HG03469 (cell line): Measurements from ENCODE around the gene TNFRSF14.

Experiments
- ATAC-seq: cut with Tn5 transposase; IDR thresholded peaks from one replicate; pipeline ENCODE4 v1.9.1; 2021; ENCODE audit warnings: mild to moderate bottlenecking, moderate library complexity, moderate number of reproducible peaks; ENCODE audit not compliant: unreplicated experiment

Gene TNFRSF14

GRCh38 chr1:2523191-2523890 lies 32.8 kb upstream of the TNFRSF14 start:
- no peak for ATAC-seq

GRCh38 chr1:2523891-2524609 lies 32.1 kb upstream of the TNFRSF14 start:
- ATAC-seq: no peak

- ATAC-seq: no peak
Measured at GRCh38 chr1:2525572-2525919, 30.6 kb upstream of the TNFRSF14 start.

DNA sequence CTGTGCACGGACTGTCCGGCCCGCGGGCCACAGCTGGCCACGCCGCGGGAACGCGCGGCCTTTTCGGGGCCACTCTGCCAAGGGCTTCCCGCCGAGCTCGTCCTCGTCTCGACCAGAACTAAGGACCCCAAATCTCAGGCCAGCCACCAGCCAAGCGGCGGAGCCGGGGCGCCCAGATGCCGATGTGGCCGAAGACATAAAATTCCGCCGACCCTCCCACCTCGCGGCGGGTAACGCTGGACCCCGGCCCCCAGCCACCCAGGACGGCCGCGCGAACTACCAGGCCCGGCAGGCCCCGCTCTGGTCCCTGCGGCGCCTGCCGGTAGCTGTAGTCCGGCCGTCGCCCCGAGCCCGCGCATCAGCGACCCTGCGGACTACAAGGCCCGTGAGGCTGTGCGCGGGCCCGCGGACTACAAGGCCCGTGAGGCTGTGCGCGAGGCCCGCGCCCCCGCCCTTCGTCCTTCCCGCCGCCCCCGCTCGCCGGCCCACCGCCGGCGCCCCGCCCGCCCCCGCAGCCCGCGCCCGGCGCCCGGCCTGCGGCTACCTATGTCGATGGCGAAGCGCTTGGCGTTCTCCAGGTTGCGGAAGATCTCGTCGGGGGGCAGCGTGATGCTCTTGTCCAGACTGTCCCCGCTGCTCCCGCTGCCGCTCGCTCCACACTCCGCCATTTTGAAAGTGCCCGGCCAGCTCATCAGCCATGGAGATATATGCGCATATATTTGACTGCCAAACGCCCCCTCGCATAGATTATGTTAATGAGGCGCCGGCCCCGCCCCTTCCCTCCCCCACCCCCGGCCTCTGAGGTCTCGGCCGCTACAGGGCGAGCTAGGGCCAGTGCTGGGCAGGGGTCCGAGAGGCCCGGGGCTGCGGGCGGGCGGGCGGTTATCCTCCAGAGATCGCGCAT lies 30.0 kb upstream of the TNFRSF14 start, which contains the start of gene PANK4:
Gene PANK4 (minus strand): TSS at position 677 of the 904 bp plus-strand sequence. CDS start 9 bp downstream, at position 668.
- peak; percentile 62 for ATAC-seq

- ATAC-seq: no peak
Measured at GRCh38 chr1:2526824-2527555, 29.2 kb upstream of the TNFRSF14 start.

- no peak for ATAC-seq
Measured at GRCh38 chr1:2527556-2527860, 28.7 kb upstream of the TNFRSF14 start.

DNA sequence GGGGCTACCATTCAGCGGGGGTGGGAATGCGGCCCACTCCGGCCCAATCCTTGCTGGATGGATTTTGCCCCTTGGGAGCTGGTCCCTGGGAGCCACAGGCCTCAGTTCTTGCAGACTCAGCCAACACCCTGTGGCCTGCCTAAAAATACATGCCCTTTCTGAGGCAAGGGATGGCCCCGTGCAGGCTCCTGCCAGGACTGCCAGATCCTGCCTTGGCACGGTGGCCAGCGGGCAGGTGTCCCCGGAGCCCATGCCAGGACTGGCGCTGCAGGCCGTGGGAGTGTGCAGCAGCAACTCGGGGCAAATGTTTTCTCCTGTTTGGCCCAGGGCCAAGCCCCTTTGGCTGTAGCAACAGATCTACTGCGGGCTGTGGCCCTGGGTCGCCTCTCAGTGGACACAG lies 28.2 kb upstream of the TNFRSF14 start:
- ATAC-seq: no peak

GRCh38 chr1:2528611-2528965 lies 27.6 kb upstream of the TNFRSF14 start:
- no peak for ATAC-seq

- no peak for ATAC-seq
Measured at GRCh38 chr1:2528966-2529783, 27.0 kb upstream of the TNFRSF14 start.

GRCh38 chr1:2529784-2530512 lies 26.2 kb upstream of the TNFRSF14 start, which contains the start of gene HES5:
HES5 (minus strand) TSS chr1:2530263; CDS start chr1:2530164, 99 bp downstream.
- ATAC-seq: no peak

DNA sequence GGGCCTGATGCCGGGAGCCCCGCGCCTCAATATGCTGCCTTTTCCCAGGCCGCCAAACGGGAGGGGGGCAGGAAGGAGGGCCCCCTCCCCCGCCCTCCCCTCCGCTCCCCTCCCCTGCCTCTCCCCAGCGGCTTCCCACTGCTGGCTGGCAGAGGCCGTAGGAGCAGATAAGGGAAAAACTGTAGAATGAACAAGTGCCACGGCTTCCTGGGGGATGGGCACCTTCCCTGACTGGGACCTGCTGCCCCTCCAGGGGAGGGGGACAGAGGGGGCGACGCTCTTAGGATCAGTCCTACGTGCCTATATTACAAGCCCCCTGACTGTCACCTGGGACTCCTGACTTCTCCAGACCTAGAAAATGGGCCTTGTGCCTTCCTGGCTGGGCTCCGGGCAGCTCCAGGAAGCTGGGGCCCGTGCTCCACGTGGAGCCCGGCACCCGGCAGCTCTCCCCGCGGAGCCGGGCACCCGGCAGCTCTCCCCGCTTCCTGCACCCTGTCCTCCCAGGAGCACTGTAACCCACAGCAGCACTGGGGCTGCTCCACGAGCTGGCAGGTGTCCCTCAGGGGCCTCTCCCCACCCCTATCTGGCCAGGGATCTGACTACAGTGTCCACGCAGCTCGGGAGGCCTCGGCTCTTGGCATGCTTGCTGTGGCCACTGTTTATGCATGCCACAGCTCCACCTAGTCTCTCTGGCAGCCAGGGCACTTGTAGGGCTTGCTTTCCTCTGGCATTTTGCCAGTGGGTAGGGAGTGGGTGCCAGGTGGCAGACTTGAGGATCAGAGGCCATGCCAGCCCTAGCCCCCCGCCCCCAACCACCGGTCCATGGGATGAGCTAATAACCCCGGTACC lies 25.4 kb upstream of the TNFRSF14 start:
- ATAC-seq: no peak

- no peak for ATAC-seq
Measured at GRCh38 chr1:2532485-2533160, 23.5 kb upstream of the TNFRSF14 start.

GRCh38 chr1:2533365-2533764 lies 22.8 kb upstream of the TNFRSF14 start:
- no peak for ATAC-seq

DNA sequence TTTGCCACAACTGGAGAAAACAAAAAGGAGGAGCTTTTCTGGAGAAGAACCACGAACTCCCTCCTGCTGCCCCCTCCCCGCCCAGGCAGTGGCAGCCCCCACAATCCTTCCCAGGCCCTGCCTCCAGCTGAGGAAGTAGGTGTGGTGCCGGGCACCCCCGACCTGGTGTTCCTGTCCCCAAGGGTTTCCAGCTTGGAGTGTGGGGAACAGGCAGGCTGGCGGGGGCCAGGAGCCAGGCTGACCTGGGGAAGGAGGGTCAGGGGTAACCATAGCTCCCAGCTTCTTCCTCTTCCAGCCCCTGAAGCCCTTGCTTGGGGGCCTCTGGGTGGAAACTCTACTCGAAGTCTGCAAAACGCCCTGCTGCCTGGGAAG lies 21.9 kb upstream of the TNFRSF14 start:
- no peak for ATAC-seq

DNA sequence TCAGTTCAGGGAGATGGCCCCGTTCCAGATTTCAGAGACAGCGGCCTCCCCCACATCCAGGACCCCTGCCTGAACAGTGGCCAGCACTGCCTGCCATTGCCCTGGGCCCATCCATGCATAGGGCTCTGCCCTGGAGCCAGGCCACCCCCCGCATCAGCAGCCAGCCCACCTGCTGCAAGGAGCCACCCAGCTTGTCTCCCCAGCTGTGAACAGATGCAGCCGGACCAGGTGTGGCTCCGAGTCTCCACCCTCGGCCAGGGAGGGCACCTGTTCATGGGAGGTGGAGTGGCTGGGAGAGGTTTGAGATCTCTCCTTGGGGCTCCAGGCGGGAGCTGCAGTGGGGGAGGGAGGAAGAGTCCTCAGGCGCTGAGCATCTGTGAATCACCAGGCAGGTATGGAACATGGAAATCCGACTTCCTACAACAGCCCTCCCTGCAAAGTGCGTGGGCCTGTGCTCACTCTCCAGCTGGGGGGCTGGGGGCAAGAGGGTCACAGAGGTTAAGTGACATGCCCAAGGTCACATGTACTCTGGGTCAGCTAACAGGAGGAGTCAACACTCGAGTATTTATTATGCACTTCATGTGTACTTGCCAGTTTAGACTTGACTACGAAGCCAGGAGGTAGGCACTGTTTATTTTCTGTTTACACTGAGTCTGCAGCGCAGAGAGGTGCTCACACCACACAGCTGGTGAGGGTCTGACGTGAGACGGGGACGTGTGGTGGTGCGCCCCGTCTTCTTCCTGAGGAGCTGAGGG lies 21.3 kb upstream of the TNFRSF14 start:
- ATAC-seq: no peak

- ATAC-seq: no peak
Measured at GRCh38 chr1:2535455-2535854, 20.7 kb upstream of the TNFRSF14 start.

GRCh38 chr1:2535981-2536380 lies 20.2 kb upstream of the TNFRSF14 start:
- ATAC-seq: no peak
